ENCODE data around the gene AURKAIP1.

AURKAIP1 gene

DNA sequence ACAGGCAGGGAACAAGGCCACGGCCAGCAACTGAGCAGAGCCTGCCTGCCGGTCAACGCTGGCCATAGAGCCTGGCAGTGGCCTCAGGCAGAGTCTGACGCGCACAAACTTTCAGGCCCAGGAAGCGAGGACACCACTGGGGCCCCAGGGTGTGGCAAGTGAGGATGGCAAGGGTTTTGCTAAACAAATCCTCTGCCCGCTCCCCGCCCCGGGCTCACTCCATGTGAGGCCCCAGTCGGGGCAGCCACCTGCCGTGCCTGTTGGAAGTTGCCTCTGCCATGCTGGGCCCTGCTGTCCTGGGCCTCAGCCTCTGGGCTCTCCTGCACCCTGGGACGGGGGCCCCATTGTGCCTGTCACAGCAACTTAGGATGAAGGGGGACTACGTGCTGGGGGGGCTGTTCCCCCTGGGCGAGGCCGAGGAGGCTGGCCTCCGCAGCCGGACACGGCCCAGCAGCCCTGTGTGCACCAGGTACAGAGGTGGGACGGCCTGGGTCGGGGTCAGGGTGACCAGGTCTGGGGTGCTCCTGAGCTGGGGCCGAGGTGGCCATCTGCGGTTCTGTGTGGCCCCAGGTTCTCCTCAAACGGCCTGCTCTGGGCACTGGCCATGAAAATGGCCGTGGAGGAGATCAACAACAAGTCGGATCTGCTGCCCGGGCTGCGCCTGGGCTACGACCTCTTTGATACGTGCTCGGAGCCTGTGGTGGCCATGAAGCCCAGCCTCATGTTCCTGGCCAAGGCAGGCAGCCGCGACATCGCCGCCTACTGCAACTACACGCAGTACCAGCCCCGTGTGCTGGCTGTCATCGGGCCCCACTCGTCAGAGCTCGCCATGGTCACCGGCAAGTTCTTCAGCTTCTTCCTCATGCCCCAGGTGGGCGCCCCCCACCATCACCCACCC, 43.7 kb downstream of the AURKAIP1 start, which contains the start of gene TAS1R3:
Gene TAS1R3, plus strand, starts transcription at position 213 of the 898 bp plus-strand sequence. Its CDS starts 66 bp downstream, at position 279.
- DNase-seq, result no peak

- no peak for DNase-seq
Observed at GRCh38 chr1:1330366-1331067, 44.5 kb downstream of the AURKAIP1 start.

- DNase-seq, result no peak
Observed at GRCh38 chr1:1329304-1330210, 45.5 kb downstream of the AURKAIP1 start.

- no peak for DNase-seq
Observed at GRCh38 chr1:1328254-1328653, 46.8 kb downstream of the AURKAIP1 start.

GRCh38 chr1:1327291-1327690, 47.7 kb downstream of the AURKAIP1 start:
- no peak for DNase-seq

DNA sequence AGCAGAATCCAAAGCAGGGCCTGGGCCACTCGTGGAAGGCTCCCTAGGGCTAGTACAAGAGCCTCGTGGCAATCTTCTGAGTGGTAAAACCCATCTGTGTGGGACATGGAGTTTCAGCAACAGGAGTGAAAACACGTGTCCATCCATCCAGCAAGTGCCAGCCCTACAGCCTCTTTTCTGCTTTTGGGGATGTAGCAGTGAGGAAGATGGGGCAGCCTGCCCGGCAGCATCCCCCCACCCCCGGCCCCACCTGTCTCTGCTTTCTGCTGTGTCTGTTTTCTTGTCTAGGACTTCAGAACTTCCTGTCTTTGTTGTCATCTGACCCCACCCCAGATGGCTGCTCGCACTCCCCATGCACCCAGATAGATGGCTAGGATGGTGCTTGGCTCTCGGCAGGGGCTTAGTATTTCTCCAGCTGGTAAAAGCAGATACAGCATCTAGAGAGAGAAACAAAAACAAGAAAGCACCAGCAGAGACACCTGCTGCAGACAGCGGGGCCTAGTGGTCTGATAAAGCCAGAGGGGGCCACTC, 48.9 kb downstream of the AURKAIP1 start:
- DNase-seq, result no peak

GRCh38 chr1:1325288-1326074, 49.5 kb downstream of the AURKAIP1 start:
- DNase-seq, result no peak

DNA sequence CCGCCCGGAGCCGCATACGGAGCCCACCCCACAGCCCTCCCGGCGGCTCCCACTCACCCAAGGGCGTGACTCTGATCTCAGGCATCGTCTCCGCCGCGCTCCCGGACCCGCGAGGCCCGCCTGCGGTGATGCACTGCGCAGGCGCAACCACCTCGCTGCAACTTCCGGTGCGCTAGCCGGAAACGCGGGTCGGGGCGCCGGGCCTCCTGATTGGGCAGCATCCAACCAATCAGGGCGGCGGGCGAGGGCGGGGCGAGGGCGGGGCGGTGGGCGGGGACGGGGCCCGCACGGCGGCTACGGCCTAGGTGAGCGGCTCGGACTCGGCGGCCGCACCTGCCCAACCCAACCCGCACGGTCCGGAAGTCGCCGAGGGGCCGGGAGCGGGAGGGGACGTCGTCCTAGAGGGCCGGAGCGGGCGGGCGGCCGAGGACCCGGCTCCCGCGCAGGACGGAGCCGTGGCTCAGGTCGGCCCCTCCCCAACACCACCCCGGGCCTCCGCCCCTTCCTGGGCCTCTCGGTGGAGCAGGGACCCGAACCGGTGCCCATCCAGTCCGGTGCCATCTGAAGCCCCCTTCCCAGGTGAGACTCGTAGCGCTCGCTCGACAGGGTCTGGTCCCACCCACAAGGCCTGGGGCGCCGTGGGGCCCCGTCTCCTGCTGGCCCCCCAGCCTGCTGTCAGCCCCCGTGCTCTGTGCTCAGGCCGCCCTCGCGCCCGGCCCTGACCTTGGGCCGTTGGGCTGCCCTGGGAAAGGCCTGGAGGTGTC, 50.3 kb downstream of the AURKAIP1 start, which contains the start of the genes CPTP and INTS11:
Gene CPTP, plus strand, starts transcription at position 279 of the 764 bp plus-strand sequence. CDS start 2,109 bp downstream, outside the sequence.
Gene INTS11, minus strand, starts transcription at position 137 of the 764 bp plus-strand sequence. Its CDS starts 52 bp downstream, at position 85.
- DNase-seq, result peak; percentile 89

DNA sequence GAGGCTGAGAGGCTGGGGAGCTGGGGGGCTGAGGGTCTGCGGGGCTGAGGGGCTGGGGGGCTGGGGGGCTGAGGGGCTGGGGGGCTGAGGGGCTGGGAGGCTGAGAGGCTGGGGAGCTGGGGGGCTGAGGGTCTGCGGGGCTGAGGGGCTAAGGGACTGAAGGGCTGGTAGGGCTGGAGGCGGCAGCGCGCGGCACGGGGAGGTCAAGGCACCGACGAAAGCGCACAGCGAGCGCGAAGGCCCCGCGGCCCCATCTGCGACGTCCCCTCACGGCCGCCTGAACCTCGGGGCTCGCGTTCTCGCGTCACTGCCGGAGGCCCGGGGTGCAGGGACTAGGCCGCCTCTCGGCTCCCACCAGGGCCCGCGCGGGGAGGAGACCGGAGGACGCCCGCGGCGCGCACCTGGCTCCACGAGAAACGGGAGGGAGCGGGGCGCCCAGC, 50.9 kb downstream of the AURKAIP1 start:
- DNase-seq, result no peak

All from GDM1 (cell line).